Peyer's patch (tissue), 4 donors: ENCODE results near the gene ZNF143.

Experiments used
- POLR2A ChIP-seq, 2 donors: fragments of 450-650 bp; IDR thresholded peaks; one replicate each; pipeline ENCODE4 v1.5.1; 2017; ENCODE audit warnings: antibody characterized with exemption in 2 of 2, mild to moderate bottlenecking in 2 of 2, moderate library complexity in 2 of 2
- TF ChIP-seq, protein P1 (sequence below), 6 experiments: fragments of 450-650 bp in 4 of 6; fragments of 200-600 bp in 2 of 6; sonication (generic) in 1 of 6; IDR thresholded peaks; one replicate each; pipeline ENCODE4 v1.5.1; 2017 to 2019; ENCODE audit warnings: antibody characterized with exemption in 6 of 6, mild to moderate bottlenecking in 3 of 6, moderate library complexity in 1 of 6

GRCh38 chr11:9530901-9531625, 70.3 kb downstream of the ZNF143 start:
- TF ChIP-seq, protein P1, sequence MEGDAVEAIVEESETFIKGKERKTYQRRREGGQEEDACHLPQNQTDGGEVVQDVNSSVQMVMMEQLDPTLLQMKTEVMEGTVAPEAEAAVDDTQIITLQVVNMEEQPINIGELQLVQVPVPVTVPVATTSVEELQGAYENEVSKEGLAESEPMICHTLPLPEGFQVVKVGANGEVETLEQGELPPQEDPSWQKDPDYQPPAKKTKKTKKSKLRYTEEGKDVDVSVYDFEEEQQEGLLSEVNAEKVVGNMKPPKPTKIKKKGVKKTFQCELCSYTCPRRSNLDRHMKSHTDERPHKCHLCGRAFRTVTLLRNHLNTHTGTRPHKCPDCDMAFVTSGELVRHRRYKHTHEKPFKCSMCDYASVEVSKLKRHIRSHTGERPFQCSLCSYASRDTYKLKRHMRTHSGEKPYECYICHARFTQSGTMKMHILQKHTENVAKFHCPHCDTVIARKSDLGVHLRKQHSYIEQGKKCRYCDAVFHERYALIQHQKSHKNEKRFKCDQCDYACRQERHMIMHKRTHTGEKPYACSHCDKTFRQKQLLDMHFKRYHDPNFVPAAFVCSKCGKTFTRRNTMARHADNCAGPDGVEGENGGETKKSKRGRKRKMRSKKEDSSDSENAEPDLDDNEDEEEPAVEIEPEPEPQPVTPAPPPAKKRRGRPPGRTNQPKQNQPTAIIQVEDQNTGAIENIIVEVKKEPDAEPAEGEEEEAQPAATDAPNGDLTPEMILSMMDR (IDR thresholded peaks at IDR 0.05): peak in 3 of 6 experiments; percentile 16 to 25 (median 17)
- no peak for TF ChIP-seq POLR2A (IDR thresholded peaks at IDR 0.05)
